Lower lobe of right lung (tissue), 2 donors: ENCODE measurements around the gene LDLRAD4. TPM values are rescaled to one million over a fixed set of nuclear protein-coding genes. Genes with fewer than 3 reads are reported as not detected.

ENCODE experiments used
- ATAC-seq, 2 donors: fragments of 200-7000 bp; cut with Tn5 transposase; one replicate each; pipeline ENCODE4 v1.9.1; 2020 to 2022; ENCODE audit warnings: mild to moderate bottlenecking in 2 of 2, moderate library complexity in 2 of 2
- DNase-seq: peaks from one replicate; pipeline ENCODE4 v3.0.0-alpha.2; 2020
- H3K27ac ChIP-seq: fragments of 200-600 bp; one replicate; pipeline ENCODE4 v1.8.0; 2022
- H3K27me3 ChIP-seq: fragments of 200-600 bp; one replicate; pipeline ENCODE4 v1.8.0; 2022; ENCODE audit warnings: low read depth
- H3K36me3 ChIP-seq: fragments of 200-600 bp; one replicate; pipeline ENCODE4 v1.8.0; 2022; ENCODE audit warnings: mild to moderate bottlenecking
- H3K4me1 ChIP-seq: fragments of 200-600 bp; one replicate; pipeline ENCODE4 v1.8.0; 2022
- H3K4me3 ChIP-seq: fragments of 200-600 bp; one replicate; pipeline ENCODE4 v1.8.0; 2022; ENCODE audit warnings: mild to moderate bottlenecking
- H3K9me3 ChIP-seq: fragments of 200-600 bp; one replicate; pipeline ENCODE4 v1.8.0; 2022
- CTCF ChIP-seq: fragments of 200-600 bp; IDR thresholded peaks from one replicate; pipeline ENCODE4 v1.8.0; 2022; ENCODE audit warnings: antibody characterized with exemption, mild to moderate bottlenecking
- intact Hi-C: fragments of 100-400 bp; cut with DNase I; formaldehyde crosslinking; loops from one replicate; pipeline ENCODE4 v1.11.0; 2022
- total RNA-seq: library from RNA; stranded (reverse); fragmentation: NEBNext Ultra II Directional; extraction: Animal tissue kit (Norgen Biotek cat#: 25700); gene quantifications from one replicate; pipeline ENCODE4 v1.2.1, GENCODE V29; 2021
- donor health status: DM: no; HTN: yes; CAD: no; lungs with severe emphysema.

LDLRAD4 gene
- total RNA-seq, 1 donor from 2014 or later = 24.6 TPM

- ATAC-seq (no peak), DNase-seq (no peak)
- H3K27me3 ChIP-seq = no peaks in the 10 kb centered on the region
- H3K4me3 ChIP-seq = no peak overlapping the region
- no peak overlapping the region for H3K27ac ChIP-seq
- TF ChIP-seq CTCF = no peak
- no peaks in the 10 kb centered on the region for H3K9me3 ChIP-seq
- intact Hi-C loops = no loop called here
- peaks cover 15% of the 10 kb centered on the region for H3K4me1 ChIP-seq
- no peaks in the 10 kb centered on the region for H3K36me3 ChIP-seq
Measured at GRCh38 chr18:13543811-13544732, 325.5 kb downstream of the LDLRAD4 start.

GRCh38 chr18:13544953-13545352, 326.4 kb downstream of the LDLRAD4 start:
- H3K9me3 ChIP-seq = no peaks in the 10 kb centered on the region
- TF ChIP-seq CTCF = no peak
- peaks cover 15% of the 10 kb centered on the region for H3K4me1 ChIP-seq
- no peaks in the 10 kb centered on the region for H3K27me3 ChIP-seq
- no peak for DNase-seq
- no peak overlapping the region for H3K27ac ChIP-seq
- intact Hi-C loops = no loop called here
- no peaks in the 10 kb centered on the region for H3K36me3 ChIP-seq
- no peak for ATAC-seq
- H3K4me3 ChIP-seq = no peak overlapping the region

- ATAC-seq (no peak), DNase-seq (no peak)
- no peak overlapping the region for H3K4me3 ChIP-seq
- intact Hi-C loops = no loop called here
- H3K9me3 ChIP-seq = no peaks in the 10 kb centered on the region
- TF ChIP-seq CTCF = no peak
- H3K4me1 ChIP-seq = peaks cover 20% of the 10 kb centered on the region
- no peaks in the 10 kb centered on the region for H3K27me3 ChIP-seq
- H3K36me3 ChIP-seq = no peaks in the 10 kb centered on the region
- no peak overlapping the region for H3K27ac ChIP-seq
Measured at GRCh38 chr18:13545514-13545913, 327.0 kb downstream of the LDLRAD4 start.

- TF ChIP-seq CTCF = no peak
- H3K36me3 ChIP-seq = no peaks in the 10 kb centered on the region
- no peaks in the 10 kb centered on the region for H3K9me3 ChIP-seq
- intact Hi-C loops = no loop called here
- H3K27ac ChIP-seq = no peak overlapping the region
- H3K27me3 ChIP-seq = no peaks in the 10 kb centered on the region
- H3K4me3 ChIP-seq = no peak overlapping the region
- no peak for ATAC-seq
- DNase-seq = no peak
- H3K4me1 ChIP-seq = peaks cover 20% of the 10 kb centered on the region
Measured at GRCh38 chr18:13545955-13546354, 327.4 kb downstream of the LDLRAD4 start.

GRCh38 chr18:13546638-13547037, 328.1 kb downstream of the LDLRAD4 start:
- peaks cover 20% of the 10 kb centered on the region for H3K4me1 ChIP-seq
- intact Hi-C loops = no loop called here
- no peak for TF ChIP-seq CTCF
- H3K4me3 ChIP-seq = no peak overlapping the region
- H3K9me3 ChIP-seq = no peaks in the 10 kb centered on the region
- DNase-seq (no peak), ATAC-seq (no peak)
- no peaks in the 10 kb centered on the region for H3K27me3 ChIP-seq
- H3K27ac ChIP-seq = no peak overlapping the region
- H3K36me3 ChIP-seq = no peaks in the 10 kb centered on the region
